SK-N-SH (cell line): ENCODE measurements around the gene AKR7A2. TPM values are rescaled to one million over a fixed set of nuclear protein-coding genes. Genes with fewer than 3 reads are reported as not detected.

Experiments
- CTCF ChIA-PET: fragments of 300-600, 350-600 bp; formaldehyde crosslinking; extraction: SDS; loops from one replicate; lab custom pipeline; 2021; lab: Yijun Ruan, JAX
- POLR2A ChIA-PET: fragments of 350-600 bp; sonication (Branson Sonifier 250); formaldehyde crosslinking; extraction: SDS; loops from one replicate; lab custom pipeline; 2020; ENCODE audit warnings: antibody characterized with exemption, inconsistent platforms; lab: Yijun Ruan, JAX
- DNase-seq: peaks from one replicate; pipeline ENCODE4 v3.0.0; 2012
- H2AFZ ChIP-seq: fragments of 200-600 bp; sonication (generic); 2 replicates; pipeline ENCODE4 v1.8.1; 2016; ENCODE audit warnings: antibody characterized with exemption, mild to moderate bottlenecking, low read depth
- H3F3A ChIP-seq: fragments of 200-600 bp; sonication (generic); replicated peaks from 2 replicates; pipeline ENCODE3; 2016; ENCODE audit warnings: antibody characterized with exemption, mild to moderate bottlenecking; ENCODE audit not compliant: insufficient read depth
- H3K27ac ChIP-seq, 2 experiments: fragments of 200-500 bp in 1 of 2; fragments of 200-600 bp in 1 of 2; sonication (Bioruptor generic) in 1 of 2; sonication (generic), shearing (Covaris generic) in 1 of 2; 2 replicates each; pipeline versions ENCODE4 v1.5.1 to v1.6.1; 2014 to 2016; ENCODE audit warnings: low read depth in 2 of 2, inconsistent platforms in 1 of 2, low read length in 1 of 2, mild to moderate bottlenecking in 1 of 2, mixed read lengths in 1 of 2
- H3K27me3 ChIP-seq: fragments of 200-600 bp; sonication (generic), shearing (Covaris generic); 2 replicates; pipeline ENCODE4 v1.6.1; 2016; ENCODE audit warnings: mixed run types; ENCODE audit not compliant: insufficient read depth
- H3K36me3 ChIP-seq, 2 experiments: fragments of 200-500 bp in 1 of 2; fragments of 200-600 bp in 1 of 2; sonication (Bioruptor generic) in 1 of 2; sonication (generic) in 1 of 2; replicated peaks in 1 of 2; 2 replicates each; pipeline versions ENCODE3 to v1.5.1; 2014 to 2016; ENCODE audit warnings: low read length in 1 of 2, mild to moderate bottlenecking in 1 of 2; ENCODE audit not compliant: insufficient read depth in 2 of 2, control insufficient read depth in 1 of 2
- H3K4me1 ChIP-seq, 2 experiments: fragments of 200-500 bp in 1 of 2; fragments of 200-600 bp in 1 of 2; sonication (Bioruptor generic) in 1 of 2; sonication (generic), shearing (Covaris generic) in 1 of 2; 2 replicates each; pipeline versions ENCODE4 v1.5.1 to v1.6.1; 2014 to 2016; ENCODE audit warnings: low read depth in 1 of 2, low read length in 1 of 2, mixed run types in 1 of 2; ENCODE audit not compliant: insufficient read depth in 2 of 2, control insufficient read depth in 1 of 2
- H3K4me2 ChIP-seq: fragments of 200-600 bp; sonication (generic), shearing (Covaris generic); 2 replicates; pipeline ENCODE4 v1.6.1; 2017; ENCODE audit warnings: mixed run types
- H3K4me3 ChIP-seq, 2 experiments: fragments of 200-500 bp in 1 of 2; fragments of 200-600 bp in 1 of 2; sonication (Bioruptor generic) in 1 of 2; sonication (generic), shearing (Covaris generic) in 1 of 2; 2 replicates each; pipeline versions ENCODE4 v1.5.1 to v1.8.1; 2014 to 2016; ENCODE audit warnings: low read depth in 2 of 2, inconsistent platforms in 1 of 2, low read length in 1 of 2, mild to moderate bottlenecking in 1 of 2, mixed read lengths in 1 of 2, moderate library complexity in 1 of 2
- H3K79me2 ChIP-seq: fragments of 200-600 bp; sonication (generic); 2 replicates; pipeline ENCODE4 v1.8.1; 2017; ENCODE audit warnings: mild to moderate bottlenecking; ENCODE audit not compliant: insufficient read depth
- H3K9ac ChIP-seq: fragments of 200-600 bp; sonication (generic); 2 replicates; pipeline ENCODE4 v1.6.1; 2017; ENCODE audit warnings: mixed run types
- H3K9me2 ChIP-seq: fragments of 200-600 bp; sonication (generic); 2 replicates; pipeline ENCODE4 v1.6.1; 2017; ENCODE audit warnings: mixed run types
- H3K9me3 ChIP-seq: fragments of 200-600 bp; sonication (generic); 2 replicates; pipeline ENCODE4 v1.6.1; 2017; ENCODE audit warnings: mixed run types, mild to moderate bottlenecking, moderate library complexity
- H4K20me1 ChIP-seq: fragments of 200-600 bp; sonication (generic); 2 replicates; pipeline ENCODE4 v1.6.1; 2017; ENCODE audit warnings: mild to moderate bottlenecking, mixed run types; ENCODE audit not compliant: insufficient read depth
- FOSL2 ChIP-seq: IDR thresholded peaks from 2 replicates; pipeline ENCODE4 v1.4.0; 2012; ENCODE audit warnings: low read depth, mild to moderate bottlenecking, moderate library complexity, borderline replicate concordance
- FOXJ3 ChIP-seq: sonication (generic); formaldehyde crosslinking; IDR thresholded peaks from 2 replicates; pipeline ENCODE4 v1.5.1; 2020; ENCODE audit warnings: mild to moderate bottlenecking, missing genetic modification reagents
- FOXM1 ChIP-seq: IDR thresholded peaks from 2 replicates; pipeline ENCODE4 v1.4.0; 2012; ENCODE audit warnings: low read depth, mild to moderate bottlenecking
- GABPA ChIP-seq: IDR thresholded peaks from 2 replicates; pipeline ENCODE4 v1.4.0; 2012; ENCODE audit warnings: low read depth, mild to moderate bottlenecking
- MXI1 ChIP-seq: IDR thresholded peaks from 2 replicates; pipeline ENCODE4 v1.6.1; 2012; ENCODE audit warnings: mild to moderate bottlenecking, low read depth, low read length, improper control_type of control experiment
- RXRA ChIP-seq: IDR thresholded peaks from 2 replicates; pipeline ENCODE4 v1.4.0; 2012; ENCODE audit warnings: low read depth, mild to moderate bottlenecking, borderline replicate concordance
- SIN3A ChIP-seq: IDR thresholded peaks from 2 replicates; pipeline ENCODE4 v1.6.1; 2012; ENCODE audit warnings: low read depth, mild to moderate bottlenecking, low read length, moderate library complexity, borderline replicate concordance
- TAF1 ChIP-seq: IDR thresholded peaks from 2 replicates; pipeline ENCODE4 v1.6.1; 2012; ENCODE audit warnings: low read depth, mild to moderate bottlenecking, low read length, moderate library complexity, borderline replicate concordance
- WGBS: methylation state at CpG from one replicate; pipeline ENCODE4 v1.1.6; 2017; ENCODE audit warnings: low lambda C conversion rate; 5-methylcytosine and 5-hydroxymethylcytosine counted together
- polyA plus RNA-seq, 3 experiments: library from polyadenylated mRNA; depleted of rRNA; stranded (reverse); fragments of >200 nt; gene quantifications; 2 replicates each; pipeline ENCODE4 v1.2.3, GENCODE V29; 2012
- TF ChIP-seq, protein P1 (sequence below): fragments of 150-350 bp; IDR thresholded peaks from 2 replicates; pipeline ENCODE4 v1.6.1; 2016; ENCODE audit warnings: mild to moderate bottlenecking, low read depth, low read length
- TF ChIP-seq, protein P2 (sequence below): IDR thresholded peaks from 2 replicates; pipeline ENCODE4 v1.4.0; 2012; ENCODE audit warnings: low read depth, borderline replicate concordance
- TF ChIP-seq, protein P3 (sequence below): IDR thresholded peaks from 2 replicates; pipeline ENCODE4 v1.4.0; 2012; ENCODE audit warnings: low read depth
- TF ChIP-seq, protein P4 (sequence below): IDR thresholded peaks from 2 replicates; pipeline ENCODE4 v1.4.0; 2012; ENCODE audit warnings: low read depth, borderline replicate concordance
- TF ChIP-seq, protein P5 (sequence below): IDR thresholded peaks from 2 replicates; pipeline ENCODE4; 2012

Gene AKR7A2
- polyA plus RNA-seq, 1 of the 3 experiments (the other 2 are of a cell fraction), result 40.7 TPM

DNA sequence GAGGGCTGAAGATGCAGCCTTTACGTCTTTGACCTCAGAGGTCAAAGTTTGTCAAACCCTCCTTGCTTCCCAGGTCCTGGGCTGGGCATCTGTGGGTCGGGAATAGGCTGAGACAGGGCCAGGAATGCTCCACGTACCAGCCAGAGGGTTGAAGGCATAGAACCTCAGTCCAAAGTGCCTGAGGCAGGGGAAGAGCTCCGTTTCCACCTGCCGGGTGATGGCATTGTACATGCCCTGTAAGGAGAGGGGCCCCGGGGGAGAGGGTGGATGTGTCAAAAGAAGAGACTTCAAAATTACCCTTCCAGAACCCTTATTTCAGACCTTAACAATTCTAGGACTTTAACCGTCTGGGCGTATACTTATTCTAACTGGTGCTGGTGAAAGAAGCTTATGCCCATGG, 27.1 kb downstream of the AKR7A2 start:
- CTCF ChIA-PET, result interaction anchor here (1.2 kb wide), 1 partner anchor 369 kb away, joined by 3 read pairs; no protein-coding TSS in a partner anchor
- Histone ChIP-seq H3K9me2 (no peaks in the 10 kb centered on the region), H3K36me3 (peaks cover 0 to 5% of the 10 kb centered on the region in 2 experiments), H3K4me3 (no peak overlapping the region), H3K9ac (no peak overlapping the region), H3F3A (no peaks in the 10 kb centered on the region), H3K4me1 (no peaks in the 10 kb centered on the region), H3K79me2 (no peaks in the 10 kb centered on the region), H4K20me1 (no peaks in the 10 kb centered on the region), H2AFZ (no peak overlapping the region), H3K27me3 (no peaks in the 10 kb centered on the region), H3K9me3 (no peaks in the 10 kb centered on the region), H3K27ac (no peak overlapping the region), H3K4me2 (no peak overlapping the region)
- WGBS, result 85% methylated on average over 8 of the region's 8 CpGs
- POLR2A ChIA-PET, result no interaction called here
- no peak for DNase-seq
- TF ChIP-seq MXI1 (no peak), TAF1 (no peak), GABPA (no peak), FOXM1 (no peak)
- TF ChIP-seq, protein P1, sequence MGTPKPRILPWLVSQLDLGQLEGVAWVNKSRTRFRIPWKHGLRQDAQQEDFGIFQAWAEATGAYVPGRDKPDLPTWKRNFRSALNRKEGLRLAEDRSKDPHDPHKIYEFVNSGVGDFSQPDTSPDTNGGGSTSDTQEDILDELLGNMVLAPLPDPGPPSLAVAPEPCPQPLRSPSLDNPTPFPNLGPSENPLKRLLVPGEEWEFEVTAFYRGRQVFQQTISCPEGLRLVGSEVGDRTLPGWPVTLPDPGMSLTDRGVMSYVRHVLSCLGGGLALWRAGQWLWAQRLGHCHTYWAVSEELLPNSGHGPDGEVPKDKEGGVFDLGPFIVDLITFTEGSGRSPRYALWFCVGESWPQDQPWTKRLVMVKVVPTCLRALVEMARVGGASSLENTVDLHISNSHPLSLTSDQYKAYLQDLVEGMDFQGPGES, result no peak
- TF ChIP-seq, protein P2, sequence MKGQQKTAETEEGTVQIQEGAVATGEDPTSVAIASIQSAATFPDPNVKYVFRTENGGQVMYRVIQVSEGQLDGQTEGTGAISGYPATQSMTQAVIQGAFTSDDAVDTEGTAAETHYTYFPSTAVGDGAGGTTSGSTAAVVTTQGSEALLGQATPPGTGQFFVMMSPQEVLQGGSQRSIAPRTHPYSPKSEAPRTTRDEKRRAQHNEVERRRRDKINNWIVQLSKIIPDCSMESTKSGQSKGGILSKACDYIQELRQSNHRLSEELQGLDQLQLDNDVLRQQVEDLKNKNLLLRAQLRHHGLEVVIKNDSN, result no peak
- TF ChIP-seq, protein P3, sequence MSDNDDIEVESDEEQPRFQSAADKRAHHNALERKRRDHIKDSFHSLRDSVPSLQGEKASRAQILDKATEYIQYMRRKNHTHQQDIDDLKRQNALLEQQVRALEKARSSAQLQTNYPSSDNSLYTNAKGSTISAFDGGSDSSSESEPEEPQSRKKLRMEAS, result no peak

DNA sequence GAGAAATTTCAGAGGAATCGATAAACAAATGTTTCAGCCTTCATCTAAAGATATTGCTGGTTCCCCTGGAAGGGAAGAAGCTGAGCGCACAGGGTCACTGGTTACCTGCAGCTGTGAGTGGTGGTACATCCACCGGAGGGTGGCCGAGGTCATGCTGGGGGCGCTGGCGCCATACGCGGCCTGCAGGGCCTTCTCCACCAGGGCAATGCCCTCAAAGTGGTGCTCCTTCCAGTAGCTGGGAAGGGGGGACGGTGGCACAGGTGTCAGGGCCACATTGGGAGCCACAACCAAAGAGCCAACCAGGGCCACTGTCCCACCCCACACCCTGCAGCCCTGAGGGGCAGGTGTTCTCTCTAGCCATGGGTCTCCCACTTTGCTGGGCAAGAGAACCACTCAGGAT, 28.1 kb downstream of the AKR7A2 start:
- Histone ChIP-seq H3K4me1 (no peaks in the 10 kb centered on the region), H3K4me3 (no peak overlapping the region), H3K9ac (no peak overlapping the region), H3K9me3 (no peaks in the 10 kb centered on the region), H3K36me3 (no peaks in the 10 kb centered on the region), H3K4me2 (no peak overlapping the region), H2AFZ (no peak overlapping the region), H3K27me3 (no peaks in the 10 kb centered on the region), H3F3A (no peaks in the 10 kb centered on the region), H3K79me2 (no peaks in the 10 kb centered on the region), H3K9me2 (no peaks in the 10 kb centered on the region), H4K20me1 (no peaks in the 10 kb centered on the region), H3K27ac (no peak overlapping the region)
- POLR2A ChIA-PET, result no interaction called here
- TF ChIP-seq, protein P4, sequence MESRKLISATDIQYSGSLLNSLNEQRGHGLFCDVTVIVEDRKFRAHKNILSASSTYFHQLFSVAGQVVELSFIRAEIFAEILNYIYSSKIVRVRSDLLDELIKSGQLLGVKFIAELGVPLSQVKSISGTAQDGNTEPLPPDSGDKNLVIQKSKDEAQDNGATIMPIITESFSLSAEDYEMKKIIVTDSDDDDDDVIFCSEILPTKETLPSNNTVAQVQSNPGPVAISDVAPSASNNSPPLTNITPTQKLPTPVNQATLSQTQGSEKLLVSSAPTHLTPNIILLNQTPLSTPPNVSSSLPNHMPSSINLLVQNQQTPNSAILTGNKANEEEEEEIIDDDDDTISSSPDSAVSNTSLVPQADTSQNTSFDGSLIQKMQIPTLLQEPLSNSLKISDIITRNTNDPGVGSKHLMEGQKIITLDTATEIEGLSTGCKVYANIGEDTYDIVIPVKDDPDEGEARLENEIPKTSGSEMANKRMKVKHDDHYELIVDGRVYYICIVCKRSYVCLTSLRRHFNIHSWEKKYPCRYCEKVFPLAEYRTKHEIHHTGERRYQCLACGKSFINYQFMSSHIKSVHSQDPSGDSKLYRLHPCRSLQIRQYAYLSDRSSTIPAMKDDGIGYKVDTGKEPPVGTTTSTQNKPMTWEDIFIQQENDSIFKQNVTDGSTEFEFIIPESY, result no peak
- TF ChIP-seq SIN3A (no peak), FOSL2 (no peak), FOXJ3 (no peak), RXRA (no peak), GABPA (no peak), MXI1 (no peak)
- TF ChIP-seq, protein P2, result no peak
- TF ChIP-seq, protein P1, result no peak
- TF ChIP-seq, protein P5, sequence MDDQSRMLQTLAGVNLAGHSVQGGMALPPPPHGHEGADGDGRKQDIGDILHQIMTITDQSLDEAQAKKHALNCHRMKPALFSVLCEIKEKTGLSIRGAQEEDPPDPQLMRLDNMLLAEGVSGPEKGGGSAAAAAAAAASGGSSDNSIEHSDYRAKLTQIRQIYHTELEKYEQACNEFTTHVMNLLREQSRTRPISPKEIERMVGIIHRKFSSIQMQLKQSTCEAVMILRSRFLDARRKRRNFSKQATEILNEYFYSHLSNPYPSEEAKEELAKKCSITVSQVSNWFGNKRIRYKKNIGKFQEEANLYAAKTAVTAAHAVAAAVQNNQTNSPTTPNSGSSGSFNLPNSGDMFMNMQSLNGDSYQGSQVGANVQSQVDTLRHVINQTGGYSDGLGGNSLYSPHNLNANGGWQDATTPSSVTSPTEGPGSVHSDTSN, result no peak
- CTCF ChIA-PET, result interaction anchor here (0.8 to 1.2 kb wide), 2 partner anchors 58 to 370 kb away, joined by 3 read pairs; no protein-coding TSS in a partner anchor
- 96% methylated on average over 6 of the region's 9 CpGs for WGBS
- DNase-seq, result no peak
